ENCODE measurements around the gene NKAPD1.

Gene NKAPD1

GRCh38 chr11:112128483-112129121, 54.5 kb downstream of the NKAPD1 start:
- Histone ChIP-seq H3K36me3 (ENCODE audit: insufficient read depth, insufficient read length, low read length) (no peaks in the 10 kb centered on the region), H3K9me3 (ENCODE audit: insufficient read depth, low read length) (no peaks in the 10 kb centered on the region), H3K4me3 (ENCODE audit: insufficient read length, low read depth) (no peak overlapping the region), H3K4me1 (ENCODE audit: insufficient read depth, insufficient read length) (no peaks in the 10 kb centered on the region), H3K27me3 (ENCODE audit: insufficient read depth, insufficient read length) (no peaks in the 10 kb centered on the region), H3K9ac (ENCODE audit: insufficient read length, low read depth) (no peak overlapping the region)
- DNase-seq (ENCODE audit: low read depth, low spot score) = no peak
- no peak for TF ChIP-seq SUZ12 (IDR thresholded peaks at IDR 0.05; ENCODE audit: extremely low read depth, insufficient read depth, insufficient read length)
- TF ChIP-seq YY1 (IDR thresholded peaks at IDR 0.05; ENCODE audit: insufficient read depth, insufficient read length) = no peak
- no peak for TF ChIP-seq ZNF274 (IDR thresholded peaks at IDR 0.05; ENCODE audit: low read depth, low read length)

GRCh38 chr11:112129656-112130055, 55.6 kb downstream of the NKAPD1 start:
- no peaks in the 10 kb centered on the region for H3K27me3 ChIP-seq (ENCODE audit: insufficient read depth, insufficient read length)
- no peak for TF ChIP-seq YY1 (IDR thresholded peaks at IDR 0.05; ENCODE audit: insufficient read depth, insufficient read length)
- TF ChIP-seq ZNF274 (IDR thresholded peaks at IDR 0.05; ENCODE audit: low read depth, low read length) = no peak
- no peak for TF ChIP-seq SUZ12 (IDR thresholded peaks at IDR 0.05; ENCODE audit: extremely low read depth, insufficient read depth, insufficient read length)
- no peaks in the 10 kb centered on the region for H3K9me3 ChIP-seq (ENCODE audit: insufficient read depth, low read length)
- H3K9ac ChIP-seq (ENCODE audit: insufficient read length, low read depth) = no peak overlapping the region
- no peaks in the 10 kb centered on the region for H3K4me1 ChIP-seq (ENCODE audit: insufficient read depth, insufficient read length)
- no peak overlapping the region for H3K4me3 ChIP-seq (ENCODE audit: insufficient read length, low read depth)
- no peak for DNase-seq (ENCODE audit: low read depth, low spot score)
- H3K36me3 ChIP-seq (ENCODE audit: insufficient read depth, insufficient read length, low read length) = no peaks in the 10 kb centered on the region

GRCh38 chr11:112132737-112133136, 58.6 kb downstream of the NKAPD1 start:
- no peaks in the 10 kb centered on the region for H3K36me3 ChIP-seq (ENCODE audit: insufficient read depth, insufficient read length, low read length)
- H3K27me3 ChIP-seq (ENCODE audit: insufficient read depth, insufficient read length) = no peaks in the 10 kb centered on the region
- DNase-seq (ENCODE audit: low read depth, low spot score) = no peak
- H3K4me3 ChIP-seq (ENCODE audit: insufficient read length, low read depth) = no peak overlapping the region
- H3K9ac ChIP-seq (ENCODE audit: insufficient read length, low read depth) = no peak overlapping the region
- H3K9me3 ChIP-seq (ENCODE audit: insufficient read depth, low read length) = no peaks in the 10 kb centered on the region
- H3K4me1 ChIP-seq (ENCODE audit: insufficient read depth, insufficient read length) = no peaks in the 10 kb centered on the region
- TF ChIP-seq SUZ12 (IDR thresholded peaks at IDR 0.05; ENCODE audit: extremely low read depth, insufficient read depth, insufficient read length) (no peak), ZNF274 (IDR thresholded peaks at IDR 0.05; ENCODE audit: low read depth, low read length) (no peak), YY1 (IDR thresholded peaks at IDR 0.05; ENCODE audit: insufficient read depth, insufficient read length) (no peak)

- Histone ChIP-seq H3K27me3 (ENCODE audit: insufficient read depth, insufficient read length) (no peaks in the 10 kb centered on the region), H3K9me3 (ENCODE audit: insufficient read depth, low read length) (no peaks in the 10 kb centered on the region), H3K36me3 (ENCODE audit: insufficient read depth, insufficient read length, low read length) (no peaks in the 10 kb centered on the region), H3K4me3 (ENCODE audit: insufficient read length, low read depth) (no peak overlapping the region), H3K9ac (ENCODE audit: insufficient read length, low read depth) (no peak overlapping the region), H3K4me1 (ENCODE audit: insufficient read depth, insufficient read length) (no peaks in the 10 kb centered on the region)
- TF ChIP-seq YY1 (IDR thresholded peaks at IDR 0.05; ENCODE audit: insufficient read depth, insufficient read length) = no peak
- no peak for TF ChIP-seq ZNF274 (IDR thresholded peaks at IDR 0.05; ENCODE audit: low read depth, low read length)
- no peak for TF ChIP-seq SUZ12 (IDR thresholded peaks at IDR 0.05; ENCODE audit: extremely low read depth, insufficient read depth, insufficient read length)
- no peak for DNase-seq (ENCODE audit: low read depth, low spot score)
These were observed 60.4 kb downstream of the NKAPD1 start for GRCh38 chr11:112134473-112134872.

All from NT2/D1 (cell line).